ENCODE results near the gene GPR158. TPM values are rescaled to one million over a fixed set of nuclear protein-coding genes. Genes with fewer than 3 reads are reported as not detected.

Gene GPR158
- total and polyA plus RNA-seq, 9 of the 15 experiments (the other 6 are each of a cell fraction or from before 2014, with no cell fraction given), result 4.0 to 7.6 (median 5.0) TPM

DNA sequence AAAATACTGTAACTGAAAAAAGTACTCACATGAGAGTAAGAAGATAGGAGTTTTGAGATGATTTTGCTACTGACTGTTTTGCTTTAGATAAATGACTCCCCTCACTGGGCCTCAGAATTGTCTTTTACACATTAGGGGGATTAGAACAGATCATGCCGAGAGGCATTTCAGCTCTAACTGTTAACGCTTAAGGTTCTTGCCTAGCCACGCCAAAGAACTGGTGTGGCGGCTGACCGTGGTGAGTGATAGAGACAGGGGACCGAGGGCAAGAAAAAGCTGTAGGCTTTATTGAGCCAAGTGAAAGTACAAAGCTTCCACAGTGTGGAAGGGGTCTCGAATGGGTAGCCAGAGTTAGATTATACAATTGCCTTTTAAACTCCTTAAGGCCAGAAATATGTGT is 390.8 kb downstream of the GPR158 start:
- WGBS (ENCODE audit: insufficient coverage, low coverage, missing lambda C conversion rate), result 28% methylated on average over 7 of the region's 7 CpGs
- DNase-seq (ENCODE audit: extremely low read depth in 1 of 4, low spot score in 3 of 4), result peak in 1 of 4 experiments; percentile 14
- in situ Hi-C loops (cut with MboI) (no loop called here), intact Hi-C loops (cut with micrococcal nuclease) (no loop called here)
- ChIA-PET POLR2A (interaction anchor here (0.7 kb wide), 1 partner anchor 9 kb away, joined by 3 read pairs; no protein-coding TSS in a partner anchor), CTCF (ENCODE audit: low intra/inter-chr PET ratio) (no interaction called here)
- Histone ChIP-seq H3K9ac (ENCODE audit: insufficient read depth in 1 of 2, low read depth in 2 of 2, low read length in 2 of 2) (no peak overlapping the region), H3K27ac (ENCODE audit: extremely low read depth, low read depth, low read length) (peak overlapping the region; percentile 48; the same call in 1 of the 3 replicates), H2AFZ (ENCODE audit: low read depth, low read length) (peak overlapping the region; percentile 72), H3K27me3 (ENCODE audit: control insufficient read depth in 2 of 2, insufficient read depth in 2 of 2, low read length in 2 of 2) (no peaks in the 10 kb centered on the region), H3K4me3 (no peak overlapping the region), H3K4me2 (ENCODE audit: insufficient read depth, low read length) (peak overlapping the region; percentile 27), H3K36me3 (ENCODE audit: control insufficient read depth, insufficient read depth, low read length) (no peaks in the 10 kb centered on the region), H3K9me3 (replicated peaks; ENCODE audit: control insufficient read depth, insufficient read depth, low read depth, low read length) (no peaks in the 10 kb centered on the region), H3K4me1 (replicated peaks in 1 of 2; ENCODE audit: control insufficient read depth in 2 of 2, insufficient read depth in 2 of 2, low read length in 2 of 2) (no peaks in the 10 kb centered on the region), H4K20me1 (replicated peaks; ENCODE audit: control insufficient read depth, insufficient read depth, low read length) (no peaks in the 10 kb centered on the region), H3K79me2 (ENCODE audit: control insufficient read depth, insufficient read depth, low read length) (no peaks in the 10 kb centered on the region), H3K9me1 (ENCODE audit: control insufficient read depth, insufficient read depth, low read length) (no peaks in the 10 kb centered on the region)
- no peak for ATAC-seq
- BruUV-seq (replicated peaks), result no TSS peak
- FAIRE-seq, result no peak
- TF ChIP-seq SIX5 (IDR thresholded peaks at IDR 0.05; ENCODE audit: borderline replicate concordance in 1 of 2, insufficient read depth in 1 of 2, low read depth in 1 of 2, low read length in 2 of 2) (no peak), RFX7 (CRISPR knock-in tag; IDR thresholded peaks at IDR 0.05) (no peak), CCAR2 (IDR thresholded peaks at IDR 0.05; ENCODE audit: low read depth, low read length) (no peak), TOE1 (IDR thresholded peaks at IDR 0.05; ENCODE audit: borderline replicate concordance) (no peak), TOE1 (CRISPR knock-in tag; IDR thresholded peaks at IDR 0.05; ENCODE audit: borderline replicate concordance, low read depth) (no peak), ZC3H4 (CRISPR knock-in tag; IDR thresholded peaks at IDR 0.05; ENCODE audit: borderline replicate concordance) (no peak), CC2D1A (IDR thresholded peaks at IDR 0.05) (no peak), ZNF239 (CRISPR knock-in tag; IDR thresholded peaks at IDR 0.05) (no peak)
- TF ChIP-seq, protein P1, sequence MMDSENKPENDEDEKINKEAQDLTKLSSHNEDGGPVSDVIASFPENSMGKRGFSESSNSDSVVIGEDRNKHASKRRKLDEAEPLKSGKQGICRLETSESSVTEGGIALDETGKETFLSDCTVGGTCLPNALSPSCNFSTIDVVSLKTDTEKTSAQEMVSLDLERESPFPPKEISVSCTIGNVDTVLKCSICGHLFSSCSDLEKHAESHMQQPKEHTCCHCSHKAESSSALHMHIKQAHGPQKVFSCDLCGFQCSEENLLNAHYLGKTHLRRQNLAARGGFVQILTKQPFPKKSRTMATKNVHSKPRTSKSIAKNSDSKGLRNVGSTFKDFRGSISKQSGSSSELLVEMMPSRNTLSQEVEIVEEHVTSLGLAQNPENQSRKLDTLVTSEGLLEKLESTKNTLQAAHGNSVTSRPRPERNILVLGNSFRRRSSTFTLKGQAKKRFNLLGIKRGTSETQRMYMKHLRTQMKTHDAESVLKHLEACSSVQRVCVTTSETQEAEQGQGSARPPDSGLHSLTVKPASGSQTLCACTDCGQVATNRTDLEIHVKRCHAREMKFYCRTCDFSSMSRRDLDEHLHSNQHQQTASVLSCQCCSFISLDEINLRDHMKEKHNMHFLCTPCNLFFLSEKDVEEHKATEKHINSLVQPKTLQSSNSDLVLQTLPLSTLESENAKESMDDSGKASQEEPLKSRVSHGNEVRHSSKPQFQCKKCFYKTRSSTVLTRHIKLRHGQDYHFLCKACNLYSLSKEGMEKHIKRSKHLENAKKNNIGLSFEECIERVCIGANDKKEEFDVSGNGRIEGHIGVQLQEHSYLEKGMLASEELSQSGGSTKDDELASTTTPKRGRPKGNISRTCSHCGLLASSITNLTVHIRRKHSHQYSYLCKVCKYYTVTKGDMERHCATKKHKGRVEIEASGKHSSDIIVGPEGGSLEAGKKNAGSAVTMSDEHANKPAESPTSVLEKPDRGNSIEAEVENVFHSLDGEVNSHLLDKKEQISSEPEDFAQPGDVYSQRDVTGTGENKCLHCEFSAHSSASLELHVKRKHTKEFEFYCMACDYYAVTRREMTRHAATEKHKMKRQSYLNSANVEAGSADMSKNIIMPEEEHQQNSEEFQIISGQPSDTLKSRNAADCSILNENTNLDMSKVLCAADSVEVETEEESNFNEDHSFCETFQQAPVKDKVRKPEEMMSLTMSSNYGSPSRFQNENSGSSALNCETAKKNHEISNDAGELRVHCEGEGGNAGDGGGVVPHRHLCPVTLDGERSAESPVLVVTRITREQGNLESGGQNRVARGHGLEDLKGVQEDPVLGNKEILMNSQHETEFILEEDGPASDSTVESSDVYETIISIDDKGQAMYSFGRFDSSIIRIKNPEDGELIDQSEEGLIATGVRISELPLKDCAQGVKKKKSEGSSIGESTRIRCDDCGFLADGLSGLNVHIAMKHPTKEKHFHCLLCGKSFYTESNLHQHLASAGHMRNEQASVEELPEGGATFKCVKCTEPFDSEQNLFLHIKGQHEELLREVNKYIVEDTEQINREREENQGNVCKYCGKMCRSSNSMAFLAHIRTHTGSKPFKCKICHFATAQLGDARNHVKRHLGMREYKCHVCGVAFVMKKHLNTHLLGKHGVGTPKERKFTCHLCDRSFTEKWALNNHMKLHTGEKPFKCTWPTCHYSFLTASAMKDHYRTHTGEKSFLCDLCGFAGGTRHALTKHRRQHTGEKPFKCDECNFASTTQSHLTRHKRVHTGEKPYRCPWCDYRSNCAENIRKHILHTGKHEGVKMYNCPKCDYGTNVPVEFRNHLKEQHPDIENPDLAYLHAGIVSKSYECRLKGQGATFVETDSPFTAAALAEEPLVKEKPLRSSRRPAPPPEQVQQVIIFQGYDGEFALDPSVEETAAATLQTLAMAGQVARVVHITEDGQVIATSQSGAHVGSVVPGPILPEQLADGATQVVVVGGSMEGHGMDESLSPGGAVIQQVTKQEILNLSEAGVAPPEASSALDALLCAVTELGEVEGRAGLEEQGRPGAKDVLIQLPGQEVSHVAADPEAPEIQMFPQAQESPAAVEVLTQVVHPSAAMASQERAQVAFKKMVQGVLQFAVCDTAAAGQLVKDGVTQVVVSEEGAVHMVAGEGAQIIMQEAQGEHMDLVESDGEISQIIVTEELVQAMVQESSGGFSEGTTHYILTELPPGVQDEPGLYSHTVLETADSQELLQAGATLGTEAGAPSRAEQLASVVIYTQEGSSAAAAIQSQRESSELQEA (IDR thresholded peaks at IDR 0.05; ENCODE audit: low read depth), result no peak
- TF ChIP-seq, protein P2, sequence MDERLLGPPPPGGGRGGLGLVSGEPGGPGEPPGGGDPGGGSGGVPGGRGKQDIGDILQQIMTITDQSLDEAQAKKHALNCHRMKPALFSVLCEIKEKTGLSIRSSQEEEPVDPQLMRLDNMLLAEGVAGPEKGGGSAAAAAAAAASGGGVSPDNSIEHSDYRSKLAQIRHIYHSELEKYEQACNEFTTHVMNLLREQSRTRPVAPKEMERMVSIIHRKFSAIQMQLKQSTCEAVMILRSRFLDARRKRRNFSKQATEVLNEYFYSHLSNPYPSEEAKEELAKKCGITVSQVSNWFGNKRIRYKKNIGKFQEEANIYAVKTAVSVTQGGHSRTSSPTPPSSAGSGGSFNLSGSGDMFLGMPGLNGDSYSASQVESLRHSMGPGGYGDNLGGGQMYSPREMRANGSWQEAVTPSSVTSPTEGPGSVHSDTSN (CRISPR knock-in tag; IDR thresholded peaks at IDR 0.05; ENCODE audit: low read depth), result no peak
- TF ChIP-seq, protein P2 (tag; conservative IDR thresholded peaks at IDR 0.05; ENCODE audit: low read depth), result 0 out of 2 replicates have a peak, but pooled peaks have one; percentile 12
